ENCODE results near the gene CAT.

CAT gene

GRCh38 chr11:34454308-34455032, 15.7 kb downstream of the CAT start:
- Mint-ChIP-seq H3K27me3 (ENCODE audit: low read depth) (no peaks in the 10 kb centered on the region), H3K4me3 (no peak overlapping the region), H3K4me1 (no peaks in the 10 kb centered on the region), H3K36me3 (ENCODE audit: low read depth) (peaks cover 35% of the 10 kb centered on the region), H3K9me3 (no peaks in the 10 kb centered on the region), H3K27ac (no peak overlapping the region)
- TF ChIP-seq, protein P1, sequence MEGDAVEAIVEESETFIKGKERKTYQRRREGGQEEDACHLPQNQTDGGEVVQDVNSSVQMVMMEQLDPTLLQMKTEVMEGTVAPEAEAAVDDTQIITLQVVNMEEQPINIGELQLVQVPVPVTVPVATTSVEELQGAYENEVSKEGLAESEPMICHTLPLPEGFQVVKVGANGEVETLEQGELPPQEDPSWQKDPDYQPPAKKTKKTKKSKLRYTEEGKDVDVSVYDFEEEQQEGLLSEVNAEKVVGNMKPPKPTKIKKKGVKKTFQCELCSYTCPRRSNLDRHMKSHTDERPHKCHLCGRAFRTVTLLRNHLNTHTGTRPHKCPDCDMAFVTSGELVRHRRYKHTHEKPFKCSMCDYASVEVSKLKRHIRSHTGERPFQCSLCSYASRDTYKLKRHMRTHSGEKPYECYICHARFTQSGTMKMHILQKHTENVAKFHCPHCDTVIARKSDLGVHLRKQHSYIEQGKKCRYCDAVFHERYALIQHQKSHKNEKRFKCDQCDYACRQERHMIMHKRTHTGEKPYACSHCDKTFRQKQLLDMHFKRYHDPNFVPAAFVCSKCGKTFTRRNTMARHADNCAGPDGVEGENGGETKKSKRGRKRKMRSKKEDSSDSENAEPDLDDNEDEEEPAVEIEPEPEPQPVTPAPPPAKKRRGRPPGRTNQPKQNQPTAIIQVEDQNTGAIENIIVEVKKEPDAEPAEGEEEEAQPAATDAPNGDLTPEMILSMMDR (IDR thresholded peaks at IDR 0.05; ENCODE audit: unreplicated experiment in 3 of 3) = no peak

DNA sequence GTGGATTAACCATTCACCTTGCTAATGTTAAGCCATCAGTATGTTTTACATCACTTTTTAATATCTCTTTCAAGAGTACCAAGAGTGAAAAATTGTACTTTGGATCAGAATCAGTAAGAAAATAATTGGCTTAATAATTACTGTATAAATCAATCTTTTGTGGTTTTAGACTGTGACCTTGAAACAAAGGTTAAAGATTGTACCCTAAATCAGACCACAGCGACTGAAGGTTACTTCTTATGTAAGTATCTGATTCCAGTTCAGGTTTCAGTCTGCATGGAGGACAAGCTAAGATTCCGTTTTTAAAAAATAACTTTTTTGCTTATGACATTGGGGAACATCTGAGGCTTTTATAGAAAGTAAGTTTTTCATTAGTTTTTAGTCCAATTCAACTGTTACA, 18.9 kb downstream of the CAT start:
- Mint-ChIP-seq H3K9me3 (no peaks in the 10 kb centered on the region), H3K4me3 (no peak overlapping the region), H3K27me3 (ENCODE audit: low read depth) (no peaks in the 10 kb centered on the region), H3K4me1 (no peaks in the 10 kb centered on the region), H3K27ac (no peak overlapping the region), H3K36me3 (ENCODE audit: low read depth) (peaks cover 41% of the 10 kb centered on the region)
- TF ChIP-seq, protein P1 (IDR thresholded peaks at IDR 0.05; ENCODE audit: unreplicated experiment in 3 of 3) = no peak

- no peaks in the 10 kb centered on the region for H3K27me3 Mint-ChIP-seq (ENCODE audit: low read depth)
- peaks cover 46% of the 10 kb centered on the region for H3K36me3 Mint-ChIP-seq (ENCODE audit: low read depth)
- no peaks in the 10 kb centered on the region for H3K9me3 Mint-ChIP-seq
- H3K4me1 Mint-ChIP-seq = no peaks in the 10 kb centered on the region
- no peak overlapping the region for H3K27ac Mint-ChIP-seq
- H3K4me3 Mint-ChIP-seq = no peak overlapping the region
- TF ChIP-seq, protein P1 (IDR thresholded peaks at IDR 0.05; ENCODE audit: unreplicated experiment in 3 of 3) = no peak
These were observed 19.8 kb downstream of the CAT start for GRCh38 chr11:34458525-34458924.

GRCh38 chr11:34459507-34460162, 20.9 kb downstream of the CAT start:
- Mint-ChIP-seq H3K27ac (no peak overlapping the region), H3K4me1 (no peaks in the 10 kb centered on the region), H3K4me3 (no peak overlapping the region), H3K9me3 (peaks cover 2% of the 10 kb centered on the region), H3K36me3 (ENCODE audit: low read depth) (peaks cover 54% of the 10 kb centered on the region), H3K27me3 (ENCODE audit: low read depth) (no peaks in the 10 kb centered on the region)
- TF ChIP-seq, protein P1 (IDR thresholded peaks at IDR 0.05; ENCODE audit: unreplicated experiment in 3 of 3) = no peak

DNA sequence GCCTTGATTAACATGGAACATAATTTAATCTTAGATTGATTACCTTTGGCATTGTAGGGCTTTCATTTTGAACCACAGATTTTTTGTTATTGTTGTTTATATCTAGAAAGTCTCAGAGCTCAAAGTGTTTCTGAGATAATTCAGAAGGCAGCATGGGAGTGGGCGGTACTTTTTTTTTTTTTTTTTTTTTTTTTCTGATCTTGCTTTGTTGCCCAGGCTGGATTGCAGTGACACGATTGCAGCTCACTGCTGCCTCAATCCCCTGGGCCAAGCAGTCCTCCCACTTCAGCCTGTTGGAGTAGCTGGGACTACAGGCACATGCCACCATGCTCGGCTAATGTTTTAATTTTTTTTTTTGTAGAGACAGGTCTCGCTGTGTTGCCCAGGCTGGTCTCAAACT, 21.5 kb downstream of the CAT start:
- no peak overlapping the region for H3K27ac Mint-ChIP-seq
- H3K36me3 Mint-ChIP-seq (ENCODE audit: low read depth) = peaks cover 56% of the 10 kb centered on the region
- H3K4me3 Mint-ChIP-seq = no peak overlapping the region
- no peaks in the 10 kb centered on the region for H3K4me1 Mint-ChIP-seq
- H3K9me3 Mint-ChIP-seq = peaks cover 2% of the 10 kb centered on the region
- TF ChIP-seq, protein P1 (IDR thresholded peaks at IDR 0.05; ENCODE audit: unreplicated experiment in 3 of 3) = no peak
- peaks cover 3% of the 10 kb centered on the region for H3K27me3 Mint-ChIP-seq (ENCODE audit: low read depth)

- TF ChIP-seq, protein P1 (IDR thresholded peaks at IDR 0.05; ENCODE audit: unreplicated experiment in 3 of 3) = no peak
- Mint-ChIP-seq H3K4me3 (no peak overlapping the region), H3K36me3 (ENCODE audit: low read depth) (peaks cover 59% of the 10 kb centered on the region), H3K9me3 (peaks cover 10% of the 10 kb centered on the region), H3K4me1 (no peaks in the 10 kb centered on the region), H3K27me3 (ENCODE audit: low read depth) (peaks cover 3% of the 10 kb centered on the region), H3K27ac (no peak overlapping the region)
These were observed 22.5 kb downstream of the CAT start for GRCh38 chr11:34461215-34461614.

All from nephron (organoid).